Iris pigment epithelial cell (primary cell): ENCODE measurements around the gene ZNF654.
"Not testable (repeated sequence)": the region's sequence is repeated elsewhere in the genome, so short reads cannot be mapped to it uniquely, and the experiment has no call there.

Experiments used
- DNase-seq: peaks from one replicate; pipeline ENCODE4 v3.0.0-alpha.2; 2011; ENCODE audit warnings: low read depth

Gene ZNF654

DNA sequence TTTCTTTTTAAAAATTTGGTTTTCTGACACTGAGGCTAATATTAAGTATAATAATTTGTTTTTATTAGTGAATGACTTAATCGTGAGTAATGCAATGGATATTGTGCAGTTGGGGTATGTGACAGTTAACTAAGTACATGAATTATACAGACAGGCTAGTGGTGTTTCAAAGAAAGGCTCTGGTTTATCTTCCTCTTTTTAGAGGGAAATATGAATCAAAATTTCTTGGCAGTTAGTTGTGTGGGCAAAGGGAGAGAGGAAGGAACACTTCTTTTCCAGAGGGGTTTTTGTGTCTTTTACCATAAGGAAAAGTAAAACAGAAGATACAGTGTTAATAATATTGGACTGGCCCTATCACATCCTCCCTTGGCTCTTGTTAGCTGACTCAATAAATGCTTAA lies 2.7 kb downstream of the ZNF654 start:
- peak; percentile 30 for DNase-seq

DNA sequence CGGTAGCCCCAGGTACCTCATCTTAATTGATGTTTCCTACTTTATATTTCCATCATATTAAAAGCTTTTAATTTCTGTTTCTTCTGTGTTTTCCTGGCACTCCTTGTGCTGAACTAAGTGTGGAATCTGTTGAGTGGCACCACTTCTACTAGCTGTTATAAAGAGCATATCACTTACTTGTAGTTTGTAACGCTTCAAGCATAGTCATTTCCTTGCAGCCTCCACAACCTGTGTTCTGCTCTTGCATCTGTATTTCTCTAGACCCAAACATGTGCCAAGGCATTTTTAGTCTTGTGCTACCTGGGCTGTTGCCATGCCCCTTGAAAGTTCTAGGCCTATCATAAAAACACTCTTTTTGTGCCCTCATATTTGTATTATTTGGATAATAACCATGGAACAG lies 16.0 kb downstream of the ZNF654 start:
- no peak for DNase-seq

DNA sequence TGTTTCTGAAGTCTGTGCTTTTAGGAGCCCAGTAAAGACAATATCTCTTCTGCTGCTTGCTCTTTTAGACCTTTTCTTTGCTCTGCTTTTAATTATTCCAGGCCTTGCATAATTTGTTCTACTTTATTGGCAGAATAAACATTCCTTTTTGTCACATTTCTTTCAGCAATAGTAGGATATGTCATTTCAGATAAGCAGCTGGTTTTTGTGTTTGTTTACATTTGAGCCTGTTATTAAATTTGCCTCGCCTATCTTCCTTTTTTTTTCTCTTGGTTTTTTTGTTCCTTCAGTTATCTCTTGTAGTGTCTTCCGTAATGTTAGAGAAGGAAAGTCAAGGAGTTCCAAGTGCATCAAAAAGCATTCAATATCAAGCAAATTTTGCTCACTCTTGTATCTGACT lies 16.4 kb downstream of the ZNF654 start:
- no peak for DNase-seq

DNA sequence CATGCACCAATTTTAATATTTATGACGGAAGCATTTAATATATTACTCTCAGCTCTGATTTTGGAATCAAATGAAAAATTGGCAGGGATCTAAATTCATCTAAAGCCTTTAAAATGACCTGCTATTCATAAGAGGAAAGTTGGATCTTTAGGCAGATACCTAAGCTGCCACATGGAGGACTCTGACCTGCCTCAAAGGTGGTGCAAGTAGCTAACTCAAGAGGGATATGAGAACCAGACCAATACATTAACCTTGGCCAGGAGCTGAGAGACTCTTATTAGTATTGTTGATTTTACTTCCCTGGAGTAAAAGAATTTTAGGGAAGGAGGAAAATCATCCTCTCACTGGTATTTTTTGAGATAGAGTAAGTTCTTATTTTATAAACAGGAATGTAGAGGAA lies 17.7 kb downstream of the ZNF654 start:
- no peak for DNase-seq

DNA sequence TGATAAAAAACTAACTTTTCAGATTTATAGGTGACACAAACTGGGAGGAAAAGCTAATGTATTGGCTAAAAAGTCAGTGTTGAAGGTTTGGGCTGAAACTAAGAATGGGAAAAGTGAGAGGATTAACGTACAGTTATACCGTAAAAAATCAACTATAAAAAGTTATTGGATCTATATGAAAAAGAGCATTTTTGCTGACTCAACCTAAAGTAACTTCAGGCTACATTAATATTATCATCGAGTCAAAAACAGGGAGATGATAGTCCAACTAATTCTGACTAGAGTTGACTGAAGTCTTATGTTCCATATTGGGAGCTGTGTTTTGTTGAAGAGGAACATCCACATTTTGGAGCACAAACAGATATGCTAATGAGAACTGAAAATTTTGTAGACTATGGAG lies 19.9 kb downstream of the ZNF654 start:
- no peak for DNase-seq

DNA sequence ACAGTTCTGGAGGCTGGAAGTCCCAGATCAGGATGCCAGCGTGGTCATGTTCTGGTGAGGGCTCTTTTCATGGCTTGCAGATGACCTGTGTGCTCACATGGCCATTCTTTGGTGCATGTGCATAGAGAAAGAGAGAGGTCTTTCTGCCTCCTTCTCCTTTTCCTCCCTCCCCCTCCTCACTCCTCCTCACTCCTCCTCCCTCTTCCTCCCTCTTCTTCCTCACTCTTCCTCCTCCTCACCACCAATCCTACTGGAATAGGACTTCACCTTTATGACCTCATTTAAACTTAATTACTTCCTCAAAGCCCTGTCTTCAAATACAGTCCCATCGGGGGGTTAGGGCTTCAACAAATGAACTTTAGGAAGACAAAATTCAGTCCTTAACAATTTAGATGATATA lies 23.8 kb downstream of the ZNF654 start:
- DNase-seq, result no peak

DNA sequence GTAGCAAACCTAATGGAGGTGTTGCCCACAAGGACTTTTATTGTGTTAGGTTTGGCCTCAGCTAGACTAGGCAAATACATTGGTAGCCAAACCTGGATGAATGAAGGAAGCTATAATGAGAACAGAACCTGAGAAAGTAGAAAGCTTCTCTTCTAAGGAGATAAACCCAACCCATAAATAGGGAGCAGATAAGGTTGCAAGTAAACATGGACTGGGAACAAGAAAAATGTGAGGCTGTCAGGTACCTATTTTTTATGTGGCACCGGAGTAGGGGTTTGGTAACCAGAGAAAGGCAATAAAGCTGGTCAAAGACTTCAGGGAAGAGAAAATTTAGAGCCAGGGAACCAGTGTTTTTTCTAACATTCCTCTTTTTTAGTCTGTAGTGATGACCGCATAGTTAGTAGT lies 25.0 kb downstream of the ZNF654 start:
- no peak for DNase-seq

DNA sequence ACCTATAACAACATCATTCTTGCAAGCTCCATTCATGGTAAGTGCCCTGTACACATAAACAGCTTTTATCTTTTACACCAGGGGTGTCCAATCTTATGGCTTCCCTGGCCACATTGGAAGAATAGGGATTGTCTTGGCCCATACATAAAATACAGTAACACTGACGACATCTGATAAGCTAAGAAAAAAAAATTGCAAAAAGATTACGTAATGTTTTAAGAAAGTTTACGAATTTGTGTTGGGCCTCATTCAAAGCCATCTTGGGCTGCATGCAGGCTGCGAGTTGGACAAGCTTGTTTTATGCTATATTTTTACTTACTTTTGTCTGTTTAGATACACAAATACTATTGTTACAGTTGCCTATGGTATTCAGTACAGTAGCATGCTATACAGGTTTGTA lies 31.6 kb downstream of the ZNF654 start:
- no peak for DNase-seq

DNA sequence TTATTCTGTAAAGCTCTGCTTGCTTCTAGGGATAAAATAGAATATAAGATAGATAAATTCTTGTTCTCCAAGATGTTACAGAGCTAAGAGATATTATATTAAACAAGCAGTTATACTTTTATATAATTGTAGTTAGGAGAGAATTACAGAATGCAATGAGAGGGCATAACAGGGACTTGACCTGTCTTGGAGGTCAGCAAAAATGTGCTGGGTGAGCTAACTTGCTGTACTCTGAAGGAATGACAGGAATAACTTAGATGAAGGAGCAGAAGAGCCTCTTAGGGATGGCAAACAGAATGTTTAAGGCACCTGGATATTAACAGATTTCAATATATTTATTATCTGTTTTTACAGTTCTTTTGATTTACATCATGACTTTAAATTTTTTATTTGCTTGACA lies 33.2 kb downstream of the ZNF654 start:
- DNase-seq, result no peak

DNA sequence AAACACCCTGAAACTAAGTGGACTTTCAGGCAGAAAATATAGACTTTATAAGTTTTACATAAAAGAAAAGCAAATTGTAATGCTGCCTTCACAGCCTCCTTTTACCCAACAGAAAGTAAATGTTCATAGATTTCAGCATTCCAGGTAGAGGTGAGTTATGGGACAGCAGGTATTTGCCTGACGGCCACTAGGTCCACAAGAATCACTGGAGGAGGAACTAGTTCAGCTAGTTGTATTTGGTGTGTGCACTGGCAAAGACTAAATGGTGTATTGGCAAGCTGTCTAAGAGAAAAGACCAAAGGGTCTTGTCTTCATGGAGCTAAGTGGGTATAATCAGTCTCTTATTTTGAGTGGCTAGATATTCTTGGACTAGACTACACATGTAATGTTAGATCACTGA lies 34.2 kb downstream of the ZNF654 start:
- no peak for DNase-seq

DNA sequence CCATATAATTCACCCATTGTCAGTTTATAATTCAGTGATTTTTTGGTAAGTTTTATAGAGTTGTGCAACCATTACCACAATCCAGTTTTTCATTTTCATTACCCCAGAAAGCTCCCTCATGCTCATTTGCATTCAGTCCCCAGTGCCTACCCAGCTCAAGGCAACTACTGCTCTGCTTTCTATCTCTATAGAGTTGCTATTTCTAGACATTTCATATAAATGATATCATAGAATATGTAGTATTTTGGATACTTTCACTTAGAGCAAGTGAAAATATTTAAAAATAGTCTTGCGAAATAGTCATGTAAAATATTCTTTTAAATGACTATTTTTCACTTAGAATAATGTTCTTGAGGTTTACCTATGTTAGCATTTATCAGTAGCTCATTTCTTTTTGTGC lies 42.1 kb downstream of the ZNF654 start:
- peak; percentile 9 for DNase-seq

DNA sequence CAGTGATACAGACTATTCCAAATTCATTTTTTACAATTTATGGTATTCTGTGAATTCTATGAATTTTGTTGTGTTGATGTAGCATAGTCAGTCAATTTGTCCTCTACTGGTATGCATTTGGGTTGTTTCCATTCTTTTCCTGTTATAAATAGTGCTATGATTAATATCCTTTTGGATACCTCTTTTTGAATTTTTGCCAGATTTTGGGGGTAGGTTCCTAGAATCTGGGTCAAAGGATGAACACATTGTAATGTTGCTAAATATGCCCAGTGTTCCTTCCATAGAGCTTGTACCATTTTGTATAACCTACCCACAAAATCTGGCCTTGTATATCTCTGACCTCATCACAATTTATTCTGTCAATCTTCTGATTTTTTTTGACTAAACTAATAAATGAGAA lies 46.3 kb downstream of the ZNF654 start:
- DNase-seq, result peak; percentile 31

DNA sequence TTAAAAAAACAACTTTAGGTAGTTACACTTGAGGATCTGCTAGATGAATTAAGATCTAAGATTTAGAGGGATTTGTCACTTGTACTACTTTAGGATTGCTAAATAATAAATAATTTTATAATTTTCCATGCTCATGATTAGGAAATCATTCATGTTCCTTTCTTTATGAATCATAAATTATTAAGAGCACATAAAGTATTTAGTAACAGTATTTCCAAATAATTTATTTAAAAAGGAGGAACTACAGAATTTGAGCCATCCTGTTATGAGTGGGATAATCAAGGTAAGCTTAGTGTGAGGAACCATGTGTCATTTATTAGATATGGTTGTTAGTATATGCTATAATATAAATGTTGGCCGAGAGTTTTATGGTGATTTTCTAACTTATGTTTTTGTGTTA lies 53.2 kb downstream of the ZNF654 start:
- DNase-seq, result no peak

DNA sequence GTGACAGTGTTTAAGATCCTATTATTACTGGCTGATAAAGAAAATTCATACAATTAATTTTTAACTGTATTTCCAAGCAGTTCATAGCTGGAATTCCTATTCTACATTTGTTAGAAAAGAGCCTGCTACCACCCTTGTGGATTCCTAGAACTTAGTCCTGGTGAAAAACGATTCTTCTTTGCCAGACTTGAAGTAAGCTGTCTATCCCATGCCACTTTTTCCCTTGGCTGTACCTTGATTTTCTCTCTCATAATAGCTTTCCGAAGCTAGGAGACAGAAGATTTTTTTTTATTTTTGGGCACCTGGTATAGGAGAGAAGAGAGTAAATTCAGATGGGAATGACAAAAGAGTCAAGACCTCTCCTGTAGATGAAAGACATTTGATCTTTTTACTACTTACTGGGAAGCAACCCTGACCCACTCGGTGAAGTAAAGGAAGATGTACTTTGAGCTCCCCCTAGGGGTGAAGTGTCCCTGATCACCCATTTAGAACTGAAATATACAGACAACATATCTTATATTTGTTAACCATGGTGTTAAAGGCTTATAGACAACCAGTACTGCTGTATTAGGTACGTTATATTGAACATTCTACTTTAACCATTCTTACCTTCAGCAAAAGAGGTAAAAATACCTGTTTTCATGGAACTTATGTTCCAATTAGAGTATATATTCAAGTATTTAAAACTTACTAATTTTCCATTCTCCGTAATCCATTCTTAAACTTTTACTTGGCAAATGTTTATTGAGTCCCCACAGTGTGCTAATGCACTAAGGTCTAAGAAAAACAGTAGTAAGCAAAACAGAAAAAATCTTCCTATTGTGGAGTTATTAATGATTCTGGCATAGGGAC lies 54.5 kb downstream of the ZNF654 start:
- DNase-seq, result peak; percentile 77

DNA sequence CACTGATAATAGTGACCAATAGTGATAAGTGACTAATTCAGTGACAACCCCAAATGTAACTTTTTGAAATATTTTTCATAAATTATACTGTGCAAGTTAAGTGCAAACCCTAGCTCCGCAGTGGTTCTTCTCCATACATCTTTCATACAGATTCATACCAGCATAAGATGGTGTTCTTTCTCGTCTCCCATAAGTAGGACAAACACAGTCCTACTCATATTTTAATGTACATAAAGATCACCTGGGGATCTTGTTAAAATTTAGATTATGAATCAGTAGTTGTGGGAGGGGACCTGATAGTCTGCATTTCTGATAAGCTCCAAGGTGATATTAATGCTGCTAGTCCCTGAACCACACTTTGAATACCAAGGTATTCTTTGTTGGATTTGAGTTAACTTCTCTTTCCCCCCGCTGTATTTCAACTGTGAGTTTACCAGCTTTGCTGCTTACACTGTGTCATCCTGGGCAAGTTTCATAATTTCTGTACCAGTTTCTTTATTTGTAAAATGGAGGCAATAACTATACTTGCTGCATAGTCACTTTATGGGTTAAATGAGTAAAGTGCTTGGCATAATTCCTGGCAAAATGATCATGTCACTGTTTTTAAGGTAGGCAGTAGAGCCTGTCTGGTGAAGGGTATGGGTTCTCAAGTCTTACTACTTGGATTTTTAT lies 56.0 kb downstream of the ZNF654 start:
- DNase-seq, result no peak

DNA sequence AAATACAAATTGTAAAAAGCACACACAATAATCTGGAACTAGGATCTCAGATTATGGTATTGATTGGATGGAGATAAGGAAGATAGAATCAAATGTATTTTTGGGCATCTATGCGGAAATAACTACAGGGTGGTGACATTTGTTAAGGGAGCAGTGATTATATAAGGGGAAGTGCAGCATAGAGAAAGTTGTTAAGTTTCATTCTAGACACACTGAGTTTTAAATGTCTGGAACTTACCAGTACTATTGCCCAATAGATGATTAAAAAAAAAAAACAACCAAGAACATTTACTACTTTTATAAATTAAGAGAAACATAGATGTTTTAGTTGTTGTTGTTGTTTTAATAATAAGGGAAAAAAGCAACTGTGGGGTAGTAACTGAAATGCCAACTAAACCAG lies 58.6 kb downstream of the ZNF654 start:
- no peak for DNase-seq

DNA sequence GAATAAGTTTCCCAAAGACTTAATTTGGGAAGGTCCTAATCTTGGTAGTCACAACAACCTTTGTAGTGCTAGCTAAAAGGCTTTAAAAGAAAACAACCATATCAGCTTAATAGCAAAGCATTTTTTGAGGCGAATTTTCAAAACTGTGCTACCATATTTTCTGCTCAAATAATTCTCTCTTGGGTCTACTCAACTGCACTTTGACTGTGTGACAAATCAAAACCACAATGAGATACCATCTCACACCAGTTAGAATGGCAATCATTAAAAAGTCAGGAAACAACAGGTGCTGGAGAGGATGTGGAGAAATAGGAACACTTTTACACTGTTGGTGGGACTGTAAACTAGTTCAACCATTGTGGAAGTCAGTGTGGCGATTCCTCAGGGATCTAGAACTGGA lies 59.5 kb downstream of the ZNF654 start:
- not testable (repeated sequence) for DNase-seq

DNA sequence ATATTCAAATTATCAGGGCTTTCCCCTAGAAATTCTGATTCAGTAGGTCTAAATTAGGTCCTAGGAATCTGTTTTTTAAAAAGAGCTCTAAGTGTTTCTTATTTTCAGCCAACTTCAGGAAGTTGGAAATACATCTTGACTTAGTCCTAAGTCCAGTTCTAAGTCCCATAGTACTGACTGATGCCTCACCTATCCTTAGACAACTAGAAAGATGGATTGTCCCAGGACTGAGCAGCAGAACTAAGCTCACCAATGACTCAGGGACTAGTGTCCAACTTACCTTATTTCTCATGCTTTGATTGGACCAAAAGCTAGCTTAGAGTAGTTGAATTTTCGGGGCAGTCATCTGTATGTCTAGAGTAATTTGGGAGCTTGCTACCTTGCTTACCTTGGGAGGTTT lies 64.5 kb downstream of the ZNF654 start:
- DNase-seq, result no peak

DNA sequence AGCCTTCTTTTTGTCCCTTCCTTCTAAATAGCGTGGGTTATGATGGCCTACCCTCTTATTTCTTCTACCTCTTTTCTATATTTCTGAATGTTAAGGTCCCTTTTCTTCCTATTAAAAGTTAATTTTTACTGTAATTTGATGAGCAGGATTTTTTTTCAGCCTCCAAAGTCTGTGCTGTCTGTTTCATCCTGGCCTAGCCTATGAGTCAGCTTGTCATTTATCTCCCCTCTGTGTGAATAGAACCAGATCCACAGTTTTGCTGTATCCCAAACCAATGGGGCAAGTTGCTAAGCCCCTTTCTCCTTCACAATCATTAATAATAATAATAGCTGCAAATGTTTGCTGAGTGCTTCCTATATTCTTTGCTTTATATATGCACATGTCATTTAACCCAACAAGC lies 72.6 kb downstream of the ZNF654 start:
- DNase-seq, result peak; percentile 45

DNA sequence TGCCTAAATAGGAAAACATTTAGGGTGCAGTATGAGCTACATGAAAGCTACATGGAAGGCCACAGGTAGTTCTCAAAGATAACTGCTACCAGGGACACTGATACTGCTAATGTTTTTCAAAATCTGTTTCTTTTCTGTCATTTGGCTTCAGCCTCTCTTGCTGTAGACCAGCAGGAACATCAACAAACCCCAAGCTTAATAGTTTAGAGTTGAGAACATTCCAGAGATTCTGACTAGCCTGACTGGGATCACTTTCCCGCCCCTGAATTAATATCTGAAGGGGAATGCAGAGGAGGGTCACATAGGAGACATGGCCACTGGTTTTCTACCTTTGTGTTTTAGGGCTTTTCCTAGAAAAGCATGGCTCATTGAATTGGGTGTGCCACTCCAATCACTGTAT lies 73.8 kb downstream of the ZNF654 start:
- DNase-seq, result peak; percentile 28

DNA sequence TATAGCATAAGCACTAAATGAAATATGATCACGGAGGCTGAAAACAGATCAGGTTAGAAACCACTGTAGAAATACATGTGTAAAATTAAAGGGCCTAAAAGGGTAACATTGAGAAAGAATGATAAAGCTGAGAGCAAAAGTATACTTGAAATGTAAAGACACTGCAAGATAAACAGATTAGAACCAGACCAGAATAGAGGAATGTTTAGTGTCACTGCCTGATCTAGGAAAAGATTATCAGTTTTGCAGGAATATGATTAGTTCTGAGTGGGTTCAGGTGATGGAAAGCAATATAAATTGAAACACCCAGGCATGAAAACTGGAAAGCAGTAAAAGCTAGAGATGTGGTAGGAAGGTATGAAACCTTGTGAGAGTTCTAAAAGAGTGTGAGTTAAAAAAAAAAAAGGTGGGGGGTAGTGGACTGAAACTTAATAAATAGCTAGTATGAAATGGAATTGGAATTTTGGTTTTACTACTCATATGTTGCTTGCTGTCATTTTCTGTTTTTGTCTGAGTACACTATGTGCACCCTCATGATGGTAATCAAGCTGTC lies 74.7 kb downstream of the ZNF654 start:
- no peak for DNase-seq

DNA sequence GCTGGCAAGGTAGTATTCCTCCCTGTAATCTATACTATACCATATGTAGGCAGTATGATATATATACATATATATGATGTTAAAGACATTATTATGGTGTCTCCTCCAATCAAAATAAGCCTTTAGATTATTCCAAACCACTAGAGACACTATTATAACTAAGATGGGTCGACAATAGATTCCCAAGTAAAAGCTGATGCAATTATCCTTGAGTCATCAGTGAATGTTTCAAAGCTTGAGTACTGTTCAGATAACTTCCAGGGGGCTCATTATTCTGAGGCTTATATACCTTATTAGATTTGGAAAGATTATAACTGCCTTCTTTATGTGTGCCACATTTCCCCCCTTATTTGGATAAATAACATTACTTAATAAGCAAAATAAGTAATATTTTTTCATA lies 78.8 kb downstream of the ZNF654 start:
- DNase-seq, result peak; percentile 63

DNA sequence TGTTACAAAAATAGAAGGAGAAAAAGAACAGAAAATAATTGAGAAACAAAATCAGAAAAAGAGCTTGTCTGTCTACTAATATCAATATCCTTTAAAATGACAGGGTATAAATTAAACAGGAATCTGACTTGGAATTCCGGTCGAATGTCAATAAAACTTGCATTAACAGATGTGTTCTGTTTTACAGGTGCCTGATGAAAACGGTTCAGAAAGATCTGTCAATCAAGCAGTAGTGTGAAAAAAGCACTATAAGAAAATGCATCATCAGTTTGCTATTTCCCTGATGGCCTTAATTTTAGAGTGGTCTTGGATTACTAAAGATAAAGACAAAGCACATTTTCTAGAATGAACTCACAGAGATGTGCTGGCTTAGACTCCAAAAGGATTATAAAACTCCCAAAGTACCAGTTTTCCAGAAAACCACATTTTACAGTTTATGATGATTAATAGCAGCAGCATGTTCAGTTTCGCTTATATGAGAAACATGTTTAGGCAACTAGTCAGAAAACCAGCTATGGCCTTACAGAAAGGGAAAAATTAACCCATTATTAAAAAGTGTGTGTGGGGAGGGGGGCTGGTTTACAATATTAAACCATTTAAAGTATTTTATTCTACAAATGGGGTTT lies 82.5 kb downstream of the ZNF654 start:
- DNase-seq, result peak; percentile 82
